Activated T-cell treated with anti-CD3 and anti-CD28 coated beads, Interleukin-2, amount 50 U/mL, for 4 hours (primary cell): ENCODE results near the gene KLK4. TPM values are rescaled to one million over a fixed set of nuclear protein-coding genes. Genes with fewer than 3 reads are reported as not detected.
A peak's percentile ranks its signal among the peaks of the same experiment; 100 is the strongest.
"Not testable (repeated sequence)": the region's sequence is repeated elsewhere in the genome, so short reads cannot be mapped to it uniquely, and the experiment has no call there.

Experiments
- ATAC-seq, 2 donors: fragments of 200-7000 bp; cut with Tn5 transposase; one replicate each; pipeline ENCODE4 v1.10.0; 2021
- DNase-seq: peaks from one replicate; pipeline ENCODE4 v3.0.0-alpha.2; 2020
- H3K27me3 Mint-ChIP-seq: one replicate; pipeline ENCODE4 v1.8.0; 2021; ENCODE audit warnings: low read depth, mixed read lengths
- H3K36me3 Mint-ChIP-seq: one replicate; pipeline ENCODE4 v1.8.0; 2022; ENCODE audit warnings: mixed read lengths; ENCODE audit not compliant: insufficient read depth
- H3K4me1 Mint-ChIP-seq: one replicate; pipeline ENCODE4 v1.8.0; 2021; ENCODE audit warnings: low read depth, mixed read lengths
- H3K4me3 Mint-ChIP-seq: one replicate; pipeline ENCODE4 v1.8.0; 2021; ENCODE audit warnings: mild to moderate bottlenecking, moderate library complexity, mixed read lengths
- H3K9me3 Mint-ChIP-seq: one replicate; pipeline ENCODE4 v1.8.0; 2021; ENCODE audit warnings: mixed read lengths
- total RNA-seq, 3 donors: library from RNA; stranded (reverse); gene quantifications; one replicate each; pipeline ENCODE4 v1.2.1, GENCODE V29; 2021

KLK4 gene
- total RNA-seq, 3 donors from 2014 or later = not detected

DNA sequence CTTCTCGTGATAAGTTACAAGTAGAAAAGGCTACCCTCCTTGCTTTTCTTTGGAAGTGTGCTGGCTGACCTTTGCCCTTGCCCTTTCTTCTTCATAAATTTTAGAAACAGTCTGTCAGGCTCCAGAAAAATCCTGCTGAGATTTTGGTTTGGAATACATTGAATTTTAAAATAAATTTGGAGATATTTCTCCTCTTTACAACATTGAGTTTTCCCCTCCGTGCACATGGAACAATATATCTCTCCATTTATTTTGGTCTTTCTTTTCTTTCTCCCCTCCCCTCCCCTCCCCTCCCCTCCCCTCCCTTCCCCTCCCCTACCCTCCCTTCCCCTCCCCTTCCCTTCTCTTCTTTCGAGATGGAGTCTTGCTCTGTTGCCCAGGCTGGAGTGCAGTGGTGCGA is 8.6 kb downstream of the KLK4 start:
- Mint-ChIP-seq H3K36me3 (no peaks in the 10 kb centered on the region), H3K27me3 (peaks cover 37% of the 10 kb centered on the region), H3K4me3 (no peak overlapping the region), H3K4me1 (no peaks in the 10 kb centered on the region), H3K9me3 (no peaks in the 10 kb centered on the region)
- ATAC-seq (no peak), DNase-seq (no peak)

DNA sequence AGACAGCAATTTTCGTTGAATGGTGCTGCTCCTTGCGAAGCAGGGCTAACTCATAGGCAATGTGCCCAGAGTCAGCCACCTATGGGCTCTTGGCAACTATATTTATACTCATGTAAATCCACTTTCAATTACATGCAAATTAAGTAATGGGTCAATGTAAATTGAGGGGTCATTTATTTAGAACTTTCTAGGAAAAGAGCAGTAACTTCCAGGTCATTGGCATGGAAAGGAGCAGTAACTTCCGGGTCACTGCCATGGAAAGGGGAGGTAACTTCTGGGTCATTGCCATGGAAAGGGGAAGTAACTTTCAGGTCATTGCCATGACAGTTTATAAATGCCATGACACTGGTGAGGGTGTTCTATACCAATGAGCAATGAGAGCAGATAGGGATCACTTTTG is 11.6 kb downstream of the KLK4 start:
- no peaks in the 10 kb centered on the region for H3K9me3 Mint-ChIP-seq
- no peaks in the 10 kb centered on the region for H3K4me1 Mint-ChIP-seq
- no peaks in the 10 kb centered on the region for H3K36me3 Mint-ChIP-seq

GRCh38 chr19:50898018-50898417 is 13.2 kb downstream of the KLK4 start:
- Mint-ChIP-seq H3K4me1 (no peaks in the 10 kb centered on the region), H3K9me3 (no peaks in the 10 kb centered on the region)

More for the DNA sequence above, 11.6 kb downstream of the KLK4 start:
- DNase-seq (no peak), ATAC-seq (no peak)
- Mint-ChIP-seq H3K4me3 (no peak overlapping the region), H3K27me3 (peaks cover 28% of the 10 kb centered on the region)

GRCh38 chr19:50897612-50898011 is 13.6 kb downstream of the KLK4 start:
- Mint-ChIP-seq H3K9me3 (no peaks in the 10 kb centered on the region), H3K27me3 (peaks cover 27% of the 10 kb centered on the region), H3K4me3 (no peak overlapping the region), H3K4me1 (no peaks in the 10 kb centered on the region), H3K36me3 (no peaks in the 10 kb centered on the region)
- ATAC-seq (no peak), DNase-seq (no peak)

More at GRCh38 chr19:50898018-50898417, 13.2 kb downstream of the KLK4 start:
- ATAC-seq = no peak
- H3K4me3 Mint-ChIP-seq = no peak overlapping the region
- H3K36me3 Mint-ChIP-seq = no peaks in the 10 kb centered on the region
- H3K27me3 Mint-ChIP-seq = peaks cover 29% of the 10 kb centered on the region
- no peak for DNase-seq

DNA sequence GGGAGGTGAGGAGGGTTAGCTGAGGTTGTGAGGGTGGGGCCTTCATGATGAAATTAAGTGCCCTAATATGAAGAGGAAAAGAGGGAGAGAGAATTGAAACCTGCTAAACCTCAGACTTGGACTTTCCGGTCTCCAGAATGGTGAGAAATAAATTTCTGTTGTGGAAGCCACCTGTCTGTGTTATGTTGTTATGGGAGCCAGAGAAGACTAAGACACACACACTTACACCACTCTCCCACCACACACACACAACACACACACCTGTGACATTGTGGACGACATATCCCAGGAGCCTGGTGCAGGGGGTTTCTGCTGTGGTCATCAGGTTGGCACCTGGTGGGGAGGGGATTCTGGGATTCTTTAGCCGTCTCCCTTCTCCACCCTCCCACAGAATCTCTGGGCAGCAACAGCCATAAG is 14.0 kb downstream of the KLK4 start:
- ATAC-seq (no peak), DNase-seq (no peak)
- H3K4me3 Mint-ChIP-seq = no peak overlapping the region
- H3K27me3 Mint-ChIP-seq = peaks cover 25% of the 10 kb centered on the region
- no peaks in the 10 kb centered on the region for H3K9me3 Mint-ChIP-seq
- no peaks in the 10 kb centered on the region for H3K4me1 Mint-ChIP-seq
- H3K36me3 Mint-ChIP-seq = no peaks in the 10 kb centered on the region

DNA sequence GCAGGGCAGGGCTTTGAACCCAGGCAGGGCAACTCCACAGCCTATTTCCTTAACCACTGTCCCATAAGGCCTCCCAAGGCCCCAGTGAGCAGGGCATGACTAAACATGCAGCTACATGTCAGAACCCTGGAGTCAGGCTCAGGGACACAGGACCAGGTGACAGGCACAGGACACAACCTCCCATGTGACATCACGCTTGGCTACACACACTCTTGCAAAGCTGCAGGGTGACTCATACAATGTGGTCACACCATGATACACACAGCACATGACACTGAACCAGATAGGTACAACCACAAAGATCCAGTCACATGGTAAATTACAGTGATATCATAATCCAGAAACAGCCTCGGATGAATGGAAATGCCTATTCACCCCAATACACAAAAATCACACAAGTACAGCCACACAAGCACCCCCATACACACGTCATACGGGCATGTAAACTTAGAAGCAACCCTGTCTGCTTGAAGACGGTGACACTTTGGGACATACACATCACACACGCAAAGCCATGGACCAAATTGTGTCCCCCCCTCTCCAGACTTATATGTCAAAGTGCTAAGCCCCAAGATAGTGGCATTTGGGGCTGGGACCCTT is 14.5 kb downstream of the KLK4 start:
- Mint-ChIP-seq H3K4me3 (no peak overlapping the region), H3K27me3 (peaks cover 26% of the 10 kb centered on the region), H3K4me1 (no peaks in the 10 kb centered on the region), H3K36me3 (no peaks in the 10 kb centered on the region), H3K9me3 (no peaks in the 10 kb centered on the region)
- ATAC-seq (peak; percentile 82 to 93), DNase-seq (no peak)

DNA sequence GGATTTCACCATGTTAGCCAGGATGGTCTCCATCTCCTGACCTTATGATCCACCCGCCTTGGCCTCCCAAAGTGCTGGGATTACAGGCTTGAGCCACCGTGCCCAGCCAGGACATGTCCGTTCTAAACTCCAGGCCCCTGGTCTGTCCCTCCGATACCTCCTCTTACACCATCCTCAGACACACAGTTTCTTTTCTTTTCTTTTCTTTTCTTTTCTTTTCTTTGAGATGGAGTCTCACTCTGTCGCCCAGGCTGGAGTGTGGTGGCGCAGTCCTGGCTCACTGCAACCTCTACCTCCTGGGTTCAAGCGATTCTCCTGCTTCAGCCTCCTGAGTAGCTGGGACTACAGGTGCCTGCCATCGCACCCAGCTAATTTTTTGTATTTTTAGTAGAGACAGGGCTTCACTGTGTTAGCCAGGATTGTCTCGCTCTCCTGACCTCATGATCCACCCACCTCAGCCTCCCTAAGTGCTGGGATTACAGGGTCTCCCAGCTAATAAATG is 15.1 kb downstream of the KLK4 start:
- ATAC-seq, H3K4me1 Mint-ChIP-seq, DNase-seq, H3K36me3 Mint-ChIP-seq, H3K4me3 Mint-ChIP-seq, H3K9me3 Mint-ChIP-seq: not testable (repeated sequence)
- peaks cover 27% of the 10 kb centered on the region for H3K27me3 Mint-ChIP-seq

DNA sequence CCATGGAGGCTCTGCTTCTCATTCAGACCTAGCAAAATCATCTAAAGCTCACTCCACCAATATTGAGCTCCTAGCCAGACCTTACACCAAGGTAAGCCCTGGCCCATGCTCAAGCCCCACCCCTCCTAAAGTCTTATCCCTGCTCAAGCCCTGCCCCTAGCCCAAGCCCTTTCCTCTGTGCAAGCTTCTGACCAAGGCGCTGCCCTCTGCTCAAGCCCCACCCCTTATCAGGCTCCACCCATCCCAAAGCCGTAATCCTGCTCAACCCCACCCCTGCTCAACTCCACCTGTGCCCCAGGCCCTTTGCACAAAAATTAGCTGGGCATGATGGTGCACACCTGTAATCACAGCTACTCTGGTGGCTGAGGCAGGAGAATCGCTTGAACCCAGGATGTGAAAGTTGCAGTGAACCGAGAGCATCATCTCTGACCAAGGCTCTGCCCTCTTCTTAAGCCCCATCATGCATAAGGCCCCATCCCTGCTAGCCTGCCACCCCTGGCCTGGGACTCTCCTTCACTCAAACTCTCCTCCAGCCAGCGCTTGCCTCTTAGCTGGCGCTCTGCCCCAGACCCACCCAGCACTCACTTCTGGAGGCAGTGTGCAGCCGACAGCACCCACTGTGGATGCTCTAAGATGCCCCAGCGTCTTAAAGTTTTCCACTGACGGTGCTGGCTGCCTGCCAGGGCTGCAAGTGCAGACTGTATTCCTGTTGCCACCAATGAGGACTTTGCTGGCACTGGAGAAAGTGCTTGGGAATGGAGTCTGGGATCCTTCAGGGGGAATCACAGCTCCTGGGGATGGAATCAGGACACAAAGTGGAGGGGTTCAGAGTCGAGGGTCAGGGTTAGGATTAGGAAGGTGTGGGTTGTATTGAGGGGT is 16.5 kb downstream of the KLK4 start:
- Mint-ChIP-seq H3K9me3 (no peaks in the 10 kb centered on the region), H3K4me3 (no peak overlapping the region), H3K4me1 (no peaks in the 10 kb centered on the region), H3K36me3 (no peaks in the 10 kb centered on the region), H3K27me3 (peaks cover 23% of the 10 kb centered on the region)
- DNase-seq (no peak), ATAC-seq (no peak)

GRCh38 chr19:50893047-50893736 is 18.0 kb downstream of the KLK4 start:
- H3K4me3 Mint-ChIP-seq = no peak overlapping the region
- DNase-seq = no peak
- no peaks in the 10 kb centered on the region for H3K36me3 Mint-ChIP-seq
- H3K27me3 Mint-ChIP-seq = peaks cover 25% of the 10 kb centered on the region
- no peaks in the 10 kb centered on the region for H3K4me1 Mint-ChIP-seq
- no peak for ATAC-seq
- H3K9me3 Mint-ChIP-seq = no peaks in the 10 kb centered on the region

GRCh38 chr19:50891253-50891625 is 20.0 kb downstream of the KLK4 start:
- H3K9me3 Mint-ChIP-seq = no peaks in the 10 kb centered on the region
- no peak overlapping the region for H3K4me3 Mint-ChIP-seq
- H3K36me3 Mint-ChIP-seq = no peaks in the 10 kb centered on the region
- H3K27me3 Mint-ChIP-seq = peaks cover 27% of the 10 kb centered on the region
- ATAC-seq (no peak), DNase-seq (no peak)
- H3K4me1 Mint-ChIP-seq = no peaks in the 10 kb centered on the region

- DNase-seq (no peak), ATAC-seq (no peak)
- Mint-ChIP-seq H3K27me3 (peaks cover 32% of the 10 kb centered on the region), H3K4me3 (no peak overlapping the region), H3K9me3 (no peaks in the 10 kb centered on the region), H3K36me3 (no peaks in the 10 kb centered on the region), H3K4me1 (no peaks in the 10 kb centered on the region)
Observed at GRCh38 chr19:50890422-50891252, 20.6 kb downstream of the KLK4 start.

- Mint-ChIP-seq H3K27me3 (peaks cover 30% of the 10 kb centered on the region), H3K36me3 (no peaks in the 10 kb centered on the region), H3K4me1 (no peaks in the 10 kb centered on the region), H3K4me3 (no peak overlapping the region), H3K9me3 (no peaks in the 10 kb centered on the region)
- DNase-seq = no peak
- ATAC-seq = no peak
Observed at GRCh38 chr19:50889638-50890037, 21.6 kb downstream of the KLK4 start.

DNA sequence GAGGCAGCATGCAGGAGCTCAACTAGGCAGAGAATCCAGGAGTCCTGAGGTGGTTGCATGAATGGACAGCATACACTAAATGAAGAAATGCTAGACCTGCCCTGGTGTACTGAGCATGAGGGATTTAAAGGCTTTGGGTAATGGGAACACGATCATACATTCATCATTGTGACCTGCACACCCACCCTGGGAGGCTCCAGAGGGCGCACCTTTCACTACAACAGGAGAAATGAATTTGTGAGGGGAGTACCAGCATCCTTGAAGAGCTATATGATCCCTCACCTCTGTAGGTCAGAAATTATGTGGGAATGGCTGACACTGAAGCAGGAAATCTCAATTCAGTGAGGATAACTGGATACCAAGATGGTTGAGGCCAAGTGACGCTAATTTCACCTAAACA is 29.0 kb downstream of the KLK4 start:
- Mint-ChIP-seq H3K36me3 (no peaks in the 10 kb centered on the region), H3K27me3 (peaks cover 40% of the 10 kb centered on the region), H3K4me1 (no peaks in the 10 kb centered on the region), H3K4me3 (no peak overlapping the region), H3K9me3 (no peaks in the 10 kb centered on the region)
- ATAC-seq = no peak
- no peak for DNase-seq

GRCh38 chr19:50880241-50880640 is 31.0 kb downstream of the KLK4 start:
- H3K27me3 Mint-ChIP-seq = peaks cover 29% of the 10 kb centered on the region
- no peak overlapping the region for H3K4me3 Mint-ChIP-seq
- no peaks in the 10 kb centered on the region for H3K4me1 Mint-ChIP-seq
- no peaks in the 10 kb centered on the region for H3K9me3 Mint-ChIP-seq
- ATAC-seq (no peak), DNase-seq (no peak)
- H3K36me3 Mint-ChIP-seq = no peaks in the 10 kb centered on the region
